Measurements from ENCODE around the gene FDXACB1.

DNA sequence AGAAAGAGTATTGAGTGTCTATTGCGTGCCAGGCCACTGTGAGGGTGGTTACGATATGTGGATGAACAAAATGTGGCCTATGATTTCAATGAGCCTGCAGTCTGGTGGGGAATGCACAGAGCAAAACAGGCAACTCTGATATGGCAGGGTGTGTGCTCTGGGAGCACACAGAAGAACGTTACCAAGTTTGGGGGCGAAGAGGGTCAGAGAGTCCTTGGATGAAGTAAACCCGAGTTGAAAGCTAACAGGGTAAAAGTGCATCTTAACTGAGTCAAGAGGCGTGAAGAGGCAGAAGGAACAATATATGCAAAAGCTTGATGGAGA lies 634 bp upstream of the FDXACB1 start:
- TF ChIP-seq, protein P1, sequence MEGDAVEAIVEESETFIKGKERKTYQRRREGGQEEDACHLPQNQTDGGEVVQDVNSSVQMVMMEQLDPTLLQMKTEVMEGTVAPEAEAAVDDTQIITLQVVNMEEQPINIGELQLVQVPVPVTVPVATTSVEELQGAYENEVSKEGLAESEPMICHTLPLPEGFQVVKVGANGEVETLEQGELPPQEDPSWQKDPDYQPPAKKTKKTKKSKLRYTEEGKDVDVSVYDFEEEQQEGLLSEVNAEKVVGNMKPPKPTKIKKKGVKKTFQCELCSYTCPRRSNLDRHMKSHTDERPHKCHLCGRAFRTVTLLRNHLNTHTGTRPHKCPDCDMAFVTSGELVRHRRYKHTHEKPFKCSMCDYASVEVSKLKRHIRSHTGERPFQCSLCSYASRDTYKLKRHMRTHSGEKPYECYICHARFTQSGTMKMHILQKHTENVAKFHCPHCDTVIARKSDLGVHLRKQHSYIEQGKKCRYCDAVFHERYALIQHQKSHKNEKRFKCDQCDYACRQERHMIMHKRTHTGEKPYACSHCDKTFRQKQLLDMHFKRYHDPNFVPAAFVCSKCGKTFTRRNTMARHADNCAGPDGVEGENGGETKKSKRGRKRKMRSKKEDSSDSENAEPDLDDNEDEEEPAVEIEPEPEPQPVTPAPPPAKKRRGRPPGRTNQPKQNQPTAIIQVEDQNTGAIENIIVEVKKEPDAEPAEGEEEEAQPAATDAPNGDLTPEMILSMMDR (IDR thresholded peaks at IDR 0.05) = no peak
- TF ChIP-seq EP300 (IDR thresholded peaks at IDR 0.05) (no peak), POLR2AphosphoS5 (IDR thresholded peaks at IDR 0.05) (no peak), POLR2A (IDR thresholded peaks at IDR 0.05) (no peak)
